GM23338 (cell line): ENCODE results near the gene ZFPL1. TPM values are rescaled to one million over a fixed set of nuclear protein-coding genes. Genes with fewer than 3 reads are reported as not detected.

Experiments used
- ATAC-seq: fragments of 200-7000 bp; cut with Tn5 transposase; 3 replicates; pipeline ENCODE4 v1.9.1; 2020
- DNase-seq: peaks from one replicate; pipeline ENCODE4 v3.0.0-alpha.2; 2015; ENCODE audit warnings: low spot score
- H2AFZ ChIP-seq: fragments of 200-600 bp; sonication (generic); 2 replicates; pipeline ENCODE4 v1.8.0; 2016; ENCODE audit warnings: antibody characterized with exemption, mild to moderate bottlenecking, moderate library complexity
- H3F3A ChIP-seq: fragments of 200-600 bp; sonication (generic); replicated peaks from 2 replicates; pipeline ENCODE4 v1.8.0; 2017; ENCODE audit warnings: antibody characterized with exemption, mixed run types, low read depth
- H3K27ac ChIP-seq: fragments of 200-600 bp; sonication (generic); 2 replicates; pipeline ENCODE4 v1.6.1; 2016; ENCODE audit warnings: low read depth
- H3K27me3 ChIP-seq: fragments of 200-600 bp; sonication (generic); 2 replicates; pipeline ENCODE4 v1.8.0; 2016; ENCODE audit warnings: mild to moderate bottlenecking, mixed run types, moderate library complexity; ENCODE audit not compliant: insufficient read depth
- H3K36me3 ChIP-seq: fragments of 200-600 bp; sonication (generic); 2 replicates; pipeline ENCODE4 v1.8.0; 2016; ENCODE audit warnings: mild to moderate bottlenecking; ENCODE audit not compliant: insufficient read depth
- H3K4me1 ChIP-seq: fragments of 200-600 bp; sonication (generic); 2 replicates; pipeline ENCODE4 v1.8.0; 2016; ENCODE audit warnings: mild to moderate bottlenecking, moderate library complexity; ENCODE audit not compliant: insufficient read depth
- H3K4me2 ChIP-seq: fragments of 200-600 bp; sonication (generic); 2 replicates; pipeline ENCODE4 v1.7.1; 2017; ENCODE audit warnings: mixed run types
- H3K4me3 ChIP-seq: fragments of 200-600 bp; sonication (generic); 2 replicates; pipeline ENCODE4 v1.6.1; 2016; ENCODE audit warnings: mixed run types
- H3K79me2 ChIP-seq: fragments of 200-600 bp; sonication (generic); replicated peaks from 2 replicates; pipeline ENCODE4 v1.8.0; 2017; ENCODE audit warnings: mild to moderate bottlenecking; ENCODE audit not compliant: insufficient read depth
- H3K9me2 ChIP-seq: fragments of 200-600 bp; sonication (generic); 2 replicates; pipeline ENCODE4 v1.8.0; 2017; ENCODE audit not compliant: insufficient read depth
- H4K20me1 ChIP-seq: fragments of 200-600 bp; sonication (generic); replicated peaks from 2 replicates; pipeline ENCODE4 v1.8.0; 2017; ENCODE audit warnings: mild to moderate bottlenecking; ENCODE audit not compliant: insufficient read depth
- H3K27ac Mint-ChIP-seq: 2 replicates; pipeline ENCODE4 v1.8.0; 2020; ENCODE audit warnings: inconsistent platforms, mild to moderate bottlenecking, moderate library complexity, mixed read lengths
- H3K27me3 Mint-ChIP-seq: 3 replicates; pipeline ENCODE4 v1.8.0; 2022; ENCODE audit warnings: low read depth, mild to moderate bottlenecking, moderate library complexity, mixed read lengths, inconsistent platforms; ENCODE audit not compliant: insufficient read depth, poor library complexity
- H3K36me3 Mint-ChIP-seq: 3 replicates; pipeline ENCODE4 v1.8.0; 2021; ENCODE audit warnings: low read depth, mild to moderate bottlenecking, inconsistent platforms, moderate library complexity, mixed read lengths
- H3K4me1 Mint-ChIP-seq: 3 replicates; pipeline ENCODE4 v1.8.0; 2020; ENCODE audit warnings: mild to moderate bottlenecking, inconsistent platforms, mixed read lengths
- H3K4me3 Mint-ChIP-seq: 3 replicates; pipeline ENCODE4 v1.8.0; 2021; ENCODE audit warnings: moderate library complexity, mild to moderate bottlenecking, inconsistent platforms, mixed read lengths
- H3K9me3 Mint-ChIP-seq: 3 replicates; pipeline ENCODE4 v1.8.0; 2020; ENCODE audit warnings: moderate library complexity, mild to moderate bottlenecking, inconsistent platforms, mixed read lengths
- CREB1 ChIP-seq: fragments of 250-450 bp; sonication (Bioruptor Pico); IDR thresholded peaks from 2 replicates; pipeline ENCODE4 v1.5.0; 2020; ENCODE audit warnings: low read depth, mild to moderate bottlenecking, moderate library complexity
- EZH2phosphoT487 ChIP-seq: fragments of 200-600 bp; sonication (generic); IDR thresholded peaks from one replicate; pipeline ENCODE4 v1.8.1; 2018; ENCODE audit warnings: antibody characterized with exemption; ENCODE audit not compliant: unreplicated experiment
- STAT1 ChIP-seq: IDR thresholded peaks from one replicate; pipeline ENCODE4 v1.6.1; 2016; ENCODE audit warnings: antibody characterized with exemption; ENCODE audit not compliant: unreplicated experiment
- polyA plus RNA-seq: library from polyadenylated mRNA; unstranded; fragments of >200 nt; fragmentation: Nextera tagmentation; extraction: Ambion mirVana; gene quantifications from 2 replicates; pipeline ENCODE4 v1.2.1, GENCODE V29; 2016
- total RNA-seq: library from RNA; depleted of rRNA; stranded (reverse); fragments of >200 nt; shearing (Covaris generic); gene quantifications from 2 replicates; pipeline ENCODE4 v1.2.3, GENCODE V29; 2014
- TF ChIP-seq, protein P1 (sequence below): fragments of 250-450 bp; sonication (Bioruptor Pico); IDR thresholded peaks from 2 replicates; pipeline ENCODE4 v1.5.0; 2020; ENCODE audit warnings: mild to moderate bottlenecking, moderate library complexity
- TF ChIP-seq, protein P2 (sequence below): IDR thresholded peaks from 2 replicates; pipeline ENCODE4 v1.6.1; 2016; ENCODE audit warnings: antibody characterized with exemption

The ZFPL1 gene
- total and polyA plus RNA-seq, 2 experiments from 2014 or later = 26.3 to 26.8 TPM

DNA sequence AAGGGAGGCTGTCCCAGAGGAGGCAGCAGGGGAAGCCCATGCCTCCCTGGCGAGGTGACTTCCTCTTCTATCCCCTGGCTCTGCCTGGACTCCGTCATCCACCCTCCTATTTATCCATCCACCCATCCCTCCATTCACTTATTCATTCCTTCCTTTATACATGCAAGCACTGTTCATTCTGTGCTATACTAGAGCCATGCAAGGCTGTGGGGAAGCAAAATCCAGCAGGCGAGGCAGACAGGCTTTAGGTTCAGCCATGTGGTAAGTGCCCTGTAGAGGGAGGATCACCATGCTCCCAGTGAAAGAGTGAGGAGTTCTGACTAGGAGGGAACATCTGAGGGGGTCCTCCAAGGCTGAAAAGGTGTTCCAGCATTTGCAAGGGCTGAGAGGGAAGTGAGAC, 24.5 kb upstream of the ZFPL1 start (continued):
- TF ChIP-seq, protein P1, sequence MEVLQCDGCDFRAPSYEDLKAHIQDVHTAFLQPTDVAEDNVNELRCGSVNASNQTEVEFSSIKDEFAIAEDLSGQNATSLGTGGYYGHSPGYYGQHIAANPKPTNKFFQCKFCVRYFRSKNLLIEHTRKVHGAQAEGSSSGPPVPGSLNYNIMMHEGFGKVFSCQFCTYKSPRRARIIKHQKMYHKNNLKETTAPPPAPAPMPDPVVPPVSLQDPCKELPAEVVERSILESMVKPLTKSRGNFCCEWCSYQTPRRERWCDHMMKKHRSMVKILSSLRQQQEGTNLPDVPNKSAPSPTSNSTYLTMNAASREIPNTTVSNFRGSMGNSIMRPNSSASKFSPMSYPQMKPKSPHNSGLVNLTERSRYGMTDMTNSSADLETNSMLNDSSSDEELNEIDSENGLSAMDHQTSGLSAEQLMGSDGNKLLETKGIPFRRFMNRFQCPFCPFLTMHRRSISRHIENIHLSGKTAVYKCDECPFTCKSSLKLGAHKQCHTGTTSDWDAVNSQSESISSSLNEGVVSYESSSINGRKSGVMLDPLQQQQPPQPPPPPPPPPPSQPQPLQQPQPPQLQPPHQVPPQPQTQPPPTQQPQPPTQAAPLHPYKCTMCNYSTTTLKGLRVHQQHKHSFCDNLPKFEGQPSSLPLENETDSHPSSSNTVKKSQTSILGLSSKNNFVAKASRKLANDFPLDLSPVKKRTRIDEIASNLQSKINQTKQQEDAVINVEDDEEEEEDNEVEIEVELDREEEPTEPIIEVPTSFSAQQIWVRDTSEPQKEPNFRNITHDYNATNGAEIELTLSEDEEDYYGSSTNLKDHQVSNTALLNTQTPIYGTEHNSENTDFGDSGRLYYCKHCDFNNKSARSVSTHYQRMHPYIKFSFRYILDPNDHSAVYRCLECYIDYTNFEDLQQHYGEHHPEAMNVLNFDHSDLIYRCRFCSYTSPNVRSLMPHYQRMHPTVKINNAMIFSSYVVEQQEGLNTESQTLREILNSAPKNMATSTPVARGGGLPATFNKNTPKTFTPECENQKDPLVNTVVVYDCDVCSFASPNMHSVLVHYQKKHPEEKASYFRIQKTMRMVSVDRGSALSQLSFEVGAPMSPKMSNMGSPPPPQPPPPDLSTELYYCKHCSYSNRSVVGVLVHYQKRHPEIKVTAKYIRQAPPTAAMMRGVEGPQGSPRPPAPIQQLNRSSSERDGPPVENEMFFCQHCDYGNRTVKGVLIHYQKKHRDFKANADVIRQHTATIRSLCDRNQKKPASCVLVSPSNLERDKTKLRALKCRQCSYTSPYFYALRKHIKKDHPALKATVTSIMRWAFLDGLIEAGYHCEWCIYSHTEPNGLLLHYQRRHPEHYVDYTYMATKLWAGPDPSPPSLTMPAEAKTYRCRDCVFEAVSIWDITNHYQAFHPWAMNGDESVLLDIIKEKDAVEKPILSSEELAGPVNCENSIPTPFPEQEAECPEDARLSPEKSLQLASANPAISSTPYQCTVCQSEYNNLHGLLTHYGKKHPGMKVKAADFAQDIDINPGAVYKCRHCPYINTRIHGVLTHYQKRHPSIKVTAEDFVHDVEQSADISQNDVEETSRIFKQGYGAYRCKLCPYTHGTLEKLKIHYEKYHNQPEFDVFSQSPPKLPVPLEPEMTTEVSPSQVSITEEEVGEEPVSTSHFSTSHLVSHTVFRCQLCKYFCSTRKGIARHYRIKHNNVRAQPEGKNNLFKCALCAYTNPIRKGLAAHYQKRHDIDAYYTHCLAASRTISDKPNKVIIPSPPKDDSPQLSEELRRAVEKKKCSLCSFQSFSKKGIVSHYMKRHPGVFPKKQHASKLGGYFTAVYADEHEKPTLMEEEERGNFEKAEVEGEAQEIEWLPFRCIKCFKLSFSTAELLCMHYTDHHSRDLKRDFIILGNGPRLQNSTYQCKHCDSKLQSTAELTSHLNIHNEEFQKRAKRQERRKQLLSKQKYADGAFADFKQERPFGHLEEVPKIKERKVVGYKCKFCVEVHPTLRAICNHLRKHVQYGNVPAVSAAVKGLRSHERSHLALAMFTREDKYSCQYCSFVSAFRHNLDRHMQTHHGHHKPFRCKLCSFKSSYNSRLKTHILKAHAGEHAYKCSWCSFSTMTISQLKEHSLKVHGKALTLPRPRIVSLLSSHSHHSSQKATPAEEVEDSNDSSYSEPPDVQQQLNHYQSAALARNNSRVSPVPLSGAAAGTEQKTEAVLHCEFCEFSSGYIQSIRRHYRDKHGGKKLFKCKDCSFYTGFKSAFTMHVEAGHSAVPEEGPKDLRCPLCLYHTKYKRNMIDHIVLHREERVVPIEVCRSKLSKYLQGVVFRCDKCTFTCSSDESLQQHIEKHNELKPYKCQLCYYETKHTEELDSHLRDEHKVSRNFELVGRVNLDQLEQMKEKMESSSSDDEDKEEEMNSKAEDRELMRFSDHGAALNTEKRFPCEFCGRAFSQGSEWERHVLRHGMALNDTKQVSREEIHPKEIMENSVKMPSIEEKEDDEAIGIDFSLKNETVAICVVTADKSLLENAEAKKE (CRISPR knock-in tag) = no peak
- TF ChIP-seq, protein P2, sequence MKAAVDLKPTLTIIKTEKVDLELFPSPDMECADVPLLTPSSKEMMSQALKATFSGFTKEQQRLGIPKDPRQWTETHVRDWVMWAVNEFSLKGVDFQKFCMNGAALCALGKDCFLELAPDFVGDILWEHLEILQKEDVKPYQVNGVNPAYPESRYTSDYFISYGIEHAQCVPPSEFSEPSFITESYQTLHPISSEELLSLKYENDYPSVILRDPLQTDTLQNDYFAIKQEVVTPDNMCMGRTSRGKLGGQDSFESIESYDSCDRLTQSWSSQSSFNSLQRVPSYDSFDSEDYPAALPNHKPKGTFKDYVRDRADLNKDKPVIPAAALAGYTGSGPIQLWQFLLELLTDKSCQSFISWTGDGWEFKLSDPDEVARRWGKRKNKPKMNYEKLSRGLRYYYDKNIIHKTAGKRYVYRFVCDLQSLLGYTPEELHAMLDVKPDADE = no peak
- TF ChIP-seq EZH2phosphoT487 = no peak
- TF ChIP-seq CREB1 = no peak
- no peak for TF ChIP-seq STAT1

DNA sequence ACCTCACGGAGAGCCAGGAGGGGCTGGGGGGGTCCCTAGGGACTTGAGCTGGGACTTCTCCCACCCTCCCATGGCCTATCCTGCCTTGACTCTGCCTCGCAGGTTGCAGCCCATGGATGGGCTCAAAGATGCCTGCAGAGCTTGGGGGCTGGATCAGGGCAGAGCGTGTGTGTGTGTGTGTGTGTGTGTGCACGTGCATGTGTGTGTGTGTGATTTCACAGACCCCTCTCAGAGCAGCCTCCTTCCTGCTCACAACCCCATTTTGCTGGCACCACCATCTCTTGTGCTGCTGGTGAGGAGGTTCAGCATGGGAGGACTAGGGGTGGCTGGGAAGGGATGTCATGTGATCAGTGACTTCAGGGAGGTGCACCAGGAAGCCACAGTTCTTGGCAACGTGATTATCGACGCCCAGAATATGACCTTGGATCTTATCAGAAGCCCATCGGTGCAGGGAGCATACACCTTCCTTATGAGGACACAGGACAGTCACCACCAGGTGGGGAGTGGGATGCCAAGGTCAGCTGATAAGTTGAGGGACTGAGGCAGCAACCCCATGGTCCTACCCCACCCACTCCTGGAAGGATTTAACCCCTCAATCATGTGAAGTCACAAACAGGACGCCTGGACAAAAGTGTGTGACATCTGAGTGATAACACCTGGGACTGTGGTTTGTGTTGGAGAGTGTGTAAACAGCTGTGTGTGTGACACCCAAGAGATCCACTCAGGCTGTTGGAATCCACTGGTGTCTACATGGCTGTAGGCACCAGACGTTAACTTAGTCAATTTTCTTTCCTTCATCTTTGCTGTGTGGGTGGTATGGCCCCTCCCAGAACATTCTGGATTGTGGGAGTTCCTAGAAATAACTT, 23.8 kb upstream of the ZFPL1 start:
- no peak for DNase-seq
- H4K20me1 ChIP-seq = no peaks in the 10 kb centered on the region
- no peak for ATAC-seq
- H3K27me3 ChIP-seq = no peaks in the 10 kb centered on the region
- no peaks in the 10 kb centered on the region for H3K4me1 ChIP-seq
- Mint-ChIP-seq H3K27me3 (peaks cover 9% of the 10 kb centered on the region), H3K27ac (no peak overlapping the region), H3K4me1 (peaks cover 5% of the 10 kb centered on the region), H3K4me3 (no peak overlapping the region), H3K36me3 (no peaks in the 10 kb centered on the region), H3K9me3 (no peaks in the 10 kb centered on the region)
- no peak overlapping the region for H3K4me2 ChIP-seq
- H3K4me3 ChIP-seq = no peak overlapping the region
- no peak overlapping the region for H2AFZ ChIP-seq
- H3F3A ChIP-seq = no peaks in the 10 kb centered on the region
- no peak overlapping the region for H3K27ac ChIP-seq
- no peaks in the 10 kb centered on the region for H3K36me3 ChIP-seq
- no peaks in the 10 kb centered on the region for H3K79me2 ChIP-seq
- no peaks in the 10 kb centered on the region for H3K9me2 ChIP-seq
- TF ChIP-seq, protein P1 (CRISPR knock-in tag) = no peak
- no peak for TF ChIP-seq CREB1
